Superior temporal gyrus (tissue), 1 donor: ENCODE data around the gene MYCBP2.

Experiments used
- DNase-seq: peaks from one replicate; pipeline ENCODE4 v3.0.0-alpha.2; 2016; ENCODE audit errors: extremely low spot score

The MYCBP2 gene

DNA sequence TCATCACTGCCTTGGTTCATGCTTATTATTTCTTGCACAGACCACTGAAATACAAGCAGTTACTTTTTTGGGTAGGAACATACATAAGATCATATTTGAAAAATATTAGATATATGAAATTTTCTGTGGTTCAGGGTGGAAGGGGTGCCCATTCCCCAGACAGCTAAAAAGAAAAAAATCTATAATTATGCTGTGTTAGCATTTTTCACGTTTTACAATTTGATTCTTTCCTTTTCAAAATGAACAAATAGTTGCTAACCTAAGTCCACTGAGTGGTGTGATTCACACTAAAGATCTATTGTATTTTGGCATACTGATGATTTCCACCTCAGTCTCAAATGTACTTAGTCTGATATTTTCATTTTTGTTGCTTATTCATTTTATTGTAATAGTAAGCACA lies 233.2 kb downstream of the MYCBP2 start:
- no peak for DNase-seq

DNA sequence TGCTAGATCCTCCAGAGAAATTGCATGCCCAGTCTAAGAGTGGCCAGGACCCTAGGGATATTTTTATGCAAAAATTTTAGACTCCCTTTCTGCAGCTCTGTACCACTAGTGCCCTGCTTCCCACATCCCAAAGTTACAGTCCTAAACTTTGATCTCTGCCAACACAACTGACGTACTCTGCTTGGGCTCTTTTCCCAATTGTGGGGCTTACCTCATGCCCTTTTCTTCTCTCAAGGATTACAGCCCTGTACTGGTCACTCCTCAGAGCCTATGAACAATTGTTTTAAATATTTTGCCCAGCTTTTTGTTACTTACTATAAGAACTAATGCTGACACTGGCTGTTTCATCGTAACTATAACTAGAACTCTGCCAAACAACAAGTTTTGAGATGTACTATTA lies 242.1 kb downstream of the MYCBP2 start:
- DNase-seq, result no peak

DNA sequence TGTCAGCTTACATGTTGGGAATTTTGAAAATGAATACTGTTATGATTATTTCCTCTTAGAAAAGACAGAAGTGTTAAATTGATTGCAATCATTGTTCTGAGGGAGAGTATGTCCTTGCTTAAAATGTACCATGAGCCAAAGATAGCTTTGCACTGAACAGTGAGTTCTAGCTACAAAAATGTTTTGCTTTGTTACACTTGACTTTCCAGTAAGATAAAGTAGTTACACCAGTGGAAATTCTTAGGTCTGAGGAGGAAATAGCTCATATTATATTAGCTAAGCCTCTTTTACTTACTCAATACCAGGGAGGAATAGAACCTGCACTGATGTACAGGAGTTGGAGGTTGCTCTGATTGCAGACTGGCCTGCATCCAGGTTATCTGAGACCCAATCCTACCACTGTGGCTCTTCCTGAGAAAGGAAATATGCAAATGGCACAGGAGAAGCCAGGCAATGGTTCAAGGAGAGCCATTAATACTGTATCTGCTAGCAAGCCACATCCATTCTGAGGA lies 246.9 kb downstream of the MYCBP2 start:
- DNase-seq, result peak; percentile 58

- no peak for DNase-seq
Observed at GRCh38 chr13:77067519-77067918, 259.4 kb downstream of the MYCBP2 start.

- DNase-seq, result no peak
Observed at GRCh38 chr13:77065461-77066147, 261.3 kb downstream of the MYCBP2 start.

DNA sequence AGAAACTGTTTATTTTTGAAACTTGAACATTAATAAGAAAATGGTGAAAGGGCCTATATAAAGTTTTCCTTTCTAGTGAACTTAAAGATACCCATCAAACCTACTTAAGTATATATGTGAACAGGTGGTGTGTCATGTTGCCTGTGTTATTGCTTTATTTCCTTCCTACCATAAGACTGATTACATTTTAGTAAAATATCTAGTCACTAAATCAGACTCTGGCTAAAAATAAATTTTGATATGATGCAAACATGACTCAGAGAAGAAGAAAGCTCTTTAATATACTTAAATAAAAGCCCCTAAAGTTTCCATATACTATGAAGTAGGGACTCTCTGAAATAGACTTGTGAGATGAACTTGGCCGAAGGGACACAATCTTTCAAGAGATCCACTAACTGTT lies 264.8 kb downstream of the MYCBP2 start:
- no peak for DNase-seq

DNA sequence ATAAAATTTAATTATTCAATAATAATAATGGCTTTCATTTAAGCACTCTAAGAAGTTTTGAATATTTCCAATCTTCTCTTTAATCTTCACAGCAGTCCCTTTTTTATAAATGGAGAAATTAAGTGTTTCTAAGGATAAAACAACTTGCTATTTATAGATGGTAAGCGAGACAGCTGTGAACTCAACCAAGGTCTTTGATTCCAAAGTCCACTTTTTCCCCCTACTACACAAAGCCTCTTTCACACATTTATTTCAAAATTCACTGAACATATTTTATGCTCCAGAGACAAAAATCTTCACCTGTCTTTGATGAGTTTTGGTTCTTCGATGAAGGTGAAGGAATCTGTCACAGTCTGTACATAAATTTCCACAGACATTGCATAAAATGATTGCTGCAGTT lies 265.5 kb downstream of the MYCBP2 start:
- DNase-seq, result no peak

DNA sequence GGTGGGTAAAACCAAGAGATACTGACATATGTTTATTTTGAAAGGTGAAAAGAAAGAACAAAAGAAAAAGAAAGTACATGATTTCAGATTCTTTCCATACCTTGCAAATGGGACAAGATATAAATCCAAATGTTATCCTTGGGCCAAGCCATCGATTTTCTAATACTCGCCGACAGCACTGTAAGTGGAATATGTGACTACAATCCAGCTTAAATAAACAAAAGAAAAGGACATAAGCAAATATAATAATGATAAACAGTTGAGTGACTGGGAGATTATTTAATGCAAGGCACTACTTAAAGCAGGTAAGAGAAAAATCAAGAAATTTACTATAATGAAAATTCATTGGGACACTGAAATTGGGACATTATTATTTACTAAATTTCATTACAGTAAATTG lies 270.0 kb downstream of the MYCBP2 start:
- DNase-seq, result no peak

GRCh38 chr13:77056382-77056781 lies 270.5 kb downstream of the MYCBP2 start:
- no peak for DNase-seq

DNA sequence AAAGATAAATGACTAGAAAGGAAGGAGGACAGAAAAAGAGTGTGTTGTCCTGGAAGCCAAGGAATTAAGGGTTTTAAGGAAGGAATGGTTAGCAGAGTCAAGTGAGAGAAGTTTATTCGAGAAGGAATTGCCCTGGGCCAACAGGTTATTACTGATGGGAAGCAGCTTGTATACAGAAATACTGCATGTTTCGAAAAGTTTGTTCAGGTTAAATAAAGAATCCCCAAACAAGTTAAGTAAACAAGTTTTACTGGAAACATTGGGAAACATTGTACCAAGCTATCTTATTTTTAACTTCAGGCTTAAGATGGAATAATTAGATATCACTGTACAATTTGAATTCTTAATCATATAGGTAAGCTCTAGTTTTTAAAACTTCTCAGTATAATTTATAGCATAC lies 271.7 kb downstream of the MYCBP2 start:
- no peak for DNase-seq

DNA sequence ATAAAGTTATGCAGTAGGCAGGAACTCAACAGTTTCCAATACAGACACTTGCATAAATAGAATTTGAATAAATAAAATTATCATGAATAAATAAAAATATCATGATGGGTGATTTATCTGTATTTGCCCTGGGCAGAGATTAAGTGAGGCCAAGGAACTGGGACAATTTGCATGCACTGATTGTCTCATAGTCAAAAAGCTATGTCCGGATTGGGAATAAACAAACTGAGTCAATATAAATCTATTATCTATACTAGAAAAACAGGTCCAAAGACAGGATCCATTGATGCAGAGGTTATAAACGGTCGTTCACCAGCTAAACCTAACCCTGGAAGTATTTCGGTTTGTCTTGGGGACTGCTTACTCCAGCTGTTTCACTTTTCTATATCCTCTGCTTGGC lies 273.7 kb downstream of the MYCBP2 start:
- no peak for DNase-seq

DNA sequence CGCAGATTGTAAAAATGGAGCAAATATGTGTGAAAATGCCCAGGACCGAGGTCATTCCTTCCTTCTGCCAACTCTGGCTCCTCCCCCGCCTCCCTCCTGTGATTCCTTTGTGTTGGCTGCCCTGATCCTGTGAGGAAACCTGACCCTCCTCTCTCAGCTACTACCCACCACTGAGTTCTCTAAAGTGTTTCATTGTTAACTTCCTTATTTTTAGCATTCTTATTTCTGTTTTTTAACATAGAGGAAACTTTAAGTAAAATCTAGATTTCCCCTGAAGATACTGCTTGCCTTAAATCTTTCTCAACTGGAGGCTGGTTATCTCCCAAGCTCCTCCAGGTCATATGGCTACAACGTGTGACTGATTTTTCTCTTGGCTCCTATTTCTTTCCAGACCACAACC lies 278.2 kb downstream of the MYCBP2 start:
- no peak for DNase-seq

- no peak for DNase-seq
Observed at GRCh38 chr13:77047649-77048343, 279.1 kb downstream of the MYCBP2 start.

DNA sequence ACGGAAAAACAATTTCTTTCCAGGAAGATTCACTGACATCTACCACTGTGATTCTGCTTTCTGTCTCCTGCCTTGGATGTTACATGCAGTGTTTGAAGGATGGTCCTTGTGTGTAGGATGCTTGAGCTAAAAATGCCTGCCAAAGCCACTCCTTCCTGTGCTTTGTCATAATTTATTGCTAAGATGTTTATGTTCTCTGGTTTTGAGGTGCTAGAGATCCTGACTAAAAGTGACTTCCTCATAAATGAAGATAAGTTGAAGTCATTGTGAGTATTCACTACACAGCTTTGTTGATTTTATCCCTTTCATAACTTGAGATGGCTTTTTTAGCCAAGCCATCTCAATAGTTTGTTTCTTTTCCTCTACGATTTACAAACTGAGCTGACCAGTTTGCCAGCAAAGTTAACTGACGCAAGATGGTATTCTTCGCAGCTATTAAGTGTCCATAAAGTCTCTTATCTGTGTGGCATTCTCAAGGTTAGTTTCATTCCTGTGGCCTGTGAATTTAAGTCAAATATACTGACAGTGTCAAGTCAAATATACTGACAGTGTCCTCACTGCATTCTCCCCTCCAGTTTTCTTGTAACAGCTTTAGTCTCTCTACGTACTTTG lies 284.2 kb downstream of the MYCBP2 start:
- DNase-seq, result peak; percentile 53

GRCh38 chr13:77040835-77041234 lies 286.1 kb downstream of the MYCBP2 start:
- no peak for DNase-seq

DNA sequence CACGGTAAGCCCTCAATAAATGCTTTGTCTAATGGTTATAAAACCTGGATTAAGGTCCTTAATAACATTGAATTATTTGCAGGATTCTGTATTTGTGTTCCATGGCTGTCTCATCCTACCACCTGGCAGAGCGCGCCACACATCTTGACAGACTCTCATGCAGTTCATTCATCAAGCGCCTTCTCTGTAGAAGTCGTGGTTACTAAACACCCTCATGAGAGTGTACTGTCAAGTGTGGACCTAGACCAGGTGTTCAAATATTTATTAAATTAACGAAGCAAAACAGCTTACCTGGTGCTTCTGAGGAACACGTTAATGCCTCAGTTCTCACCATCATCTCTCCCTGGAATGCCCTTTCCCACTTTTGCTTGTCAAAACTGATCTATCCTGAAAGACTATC lies 286.8 kb downstream of the MYCBP2 start:
- DNase-seq, result no peak

DNA sequence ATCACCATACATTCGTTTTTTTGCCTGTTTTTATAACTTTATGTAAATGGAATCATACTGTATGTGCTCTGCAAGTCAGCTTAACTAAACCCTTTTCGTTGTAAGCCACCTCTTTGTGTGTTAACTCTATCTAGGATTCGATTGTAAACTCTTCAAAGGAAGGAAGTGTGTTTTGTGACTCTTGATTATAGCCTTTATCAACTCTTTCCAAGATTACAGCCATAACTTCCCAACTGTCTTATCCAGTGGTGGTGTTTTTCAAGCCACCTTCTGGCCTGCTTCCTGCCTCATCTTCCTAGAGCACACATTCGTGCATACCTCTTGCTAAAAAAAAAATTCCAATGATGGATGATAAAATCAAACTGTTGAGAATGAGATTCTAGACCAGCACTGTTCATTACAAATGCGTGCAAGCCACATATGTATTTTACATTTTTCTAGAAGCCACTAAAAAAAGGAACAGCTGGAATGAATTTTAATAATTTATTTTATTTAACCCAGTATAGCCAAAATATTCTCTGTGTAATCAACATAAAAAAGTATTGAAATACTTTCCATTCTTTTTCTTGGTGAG lies 287.9 kb downstream of the MYCBP2 start:
- no peak for DNase-seq

- no peak for DNase-seq
Observed at GRCh38 chr13:77036279-77036678, 290.6 kb downstream of the MYCBP2 start.

DNA sequence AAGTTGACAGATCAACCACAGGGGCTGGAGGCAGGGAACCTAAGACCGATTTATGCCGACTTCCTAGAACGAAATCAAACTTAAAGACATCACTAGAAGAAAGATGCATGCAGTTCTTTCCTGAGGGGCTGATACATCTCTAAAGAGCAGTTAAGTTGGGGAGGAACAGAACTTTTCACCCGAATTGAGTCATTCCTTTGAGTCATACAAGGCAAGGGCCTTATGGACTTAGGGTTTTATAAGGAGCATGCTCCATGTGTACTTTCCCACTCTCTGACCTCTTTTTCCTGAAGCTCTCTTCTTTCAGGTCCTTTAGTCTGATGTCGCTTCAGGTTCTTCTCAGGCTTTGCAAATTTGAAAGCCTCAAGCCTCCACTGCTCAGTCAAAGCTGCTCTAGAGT lies 292.0 kb downstream of the MYCBP2 start:
- DNase-seq, result no peak

GRCh38 chr13:77033717-77034302 lies 293.1 kb downstream of the MYCBP2 start:
- DNase-seq, result no peak

GRCh38 chr13:77031656-77032243 lies 295.1 kb downstream of the MYCBP2 start:
- peak; percentile 44 for DNase-seq

DNA sequence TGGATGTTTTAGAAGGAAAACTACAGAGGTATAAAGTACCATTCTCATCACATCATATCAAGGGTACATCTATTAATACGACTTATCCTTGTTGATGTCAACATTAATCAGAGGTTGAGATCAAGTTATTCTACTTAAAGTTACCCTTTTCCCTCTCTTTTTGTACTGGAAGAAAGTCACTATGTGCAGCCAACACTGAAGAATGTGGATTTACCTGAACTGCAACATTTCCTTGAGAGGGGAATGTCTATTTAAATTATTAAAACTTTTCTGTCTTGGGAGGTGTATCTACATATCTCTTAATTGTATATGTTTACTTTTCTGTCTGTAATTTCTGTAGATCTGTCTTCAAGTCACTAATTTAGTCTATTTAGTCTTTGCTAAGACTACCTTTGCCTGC lies 297.5 kb downstream of the MYCBP2 start:
- DNase-seq, result no peak
